NCI-H226 (cell line): ENCODE data around the gene GDPD2.
"Not testable (repeated sequence)": the region's sequence is repeated elsewhere in the genome, so short reads cannot be mapped to it uniquely, and the experiment has no call there.

ENCODE experiments used
- DNase-seq: peaks from one replicate; pipeline ENCODE4 v3.0.0-alpha.2; 2015

The GDPD2 gene, protein sequence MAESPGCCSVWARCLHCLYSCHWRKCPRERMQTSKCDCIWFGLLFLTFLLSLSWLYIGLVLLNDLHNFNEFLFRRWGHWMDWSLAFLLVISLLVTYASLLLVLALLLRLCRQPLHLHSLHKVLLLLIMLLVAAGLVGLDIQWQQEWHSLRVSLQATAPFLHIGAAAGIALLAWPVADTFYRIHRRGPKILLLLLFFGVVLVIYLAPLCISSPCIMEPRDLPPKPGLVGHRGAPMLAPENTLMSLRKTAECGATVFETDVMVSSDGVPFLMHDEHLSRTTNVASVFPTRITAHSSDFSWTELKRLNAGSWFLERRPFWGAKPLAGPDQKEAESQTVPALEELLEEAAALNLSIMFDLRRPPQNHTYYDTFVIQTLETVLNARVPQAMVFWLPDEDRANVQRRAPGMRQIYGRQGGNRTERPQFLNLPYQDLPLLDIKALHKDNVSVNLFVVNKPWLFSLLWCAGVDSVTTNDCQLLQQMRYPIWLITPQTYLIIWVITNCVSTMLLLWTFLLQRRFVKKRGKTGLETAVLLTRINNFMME

DNA sequence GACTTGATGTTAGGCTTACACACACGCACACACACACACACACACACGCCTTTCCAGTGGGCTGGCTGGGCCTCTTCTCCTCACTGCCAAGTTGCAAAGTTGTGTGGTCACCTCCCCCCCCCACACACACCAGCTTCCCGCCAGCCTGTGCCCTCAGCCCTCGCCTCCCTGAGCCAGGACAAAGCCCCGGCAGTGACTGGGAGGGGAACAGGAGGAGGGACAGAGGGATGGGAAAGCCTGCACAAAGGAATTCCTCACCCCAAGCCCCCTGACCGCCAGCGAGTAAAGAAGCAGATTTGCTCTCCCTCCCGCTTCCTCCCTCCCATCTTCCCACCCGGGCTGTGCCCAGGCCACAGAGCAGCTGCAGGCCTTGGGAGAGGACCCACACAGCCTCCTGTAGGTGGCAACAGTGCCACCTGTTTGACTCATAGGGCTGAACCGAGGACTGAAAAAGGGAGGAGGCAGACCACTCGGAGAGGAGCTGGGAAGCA, at the start of gene GDPD2:
Gene GDPD2 (plus strand): TSS at position 464 of the 491 bp plus-strand sequence. CDS start 1,671 bp downstream, outside the sequence.
- no peak for DNase-seq

DNA sequence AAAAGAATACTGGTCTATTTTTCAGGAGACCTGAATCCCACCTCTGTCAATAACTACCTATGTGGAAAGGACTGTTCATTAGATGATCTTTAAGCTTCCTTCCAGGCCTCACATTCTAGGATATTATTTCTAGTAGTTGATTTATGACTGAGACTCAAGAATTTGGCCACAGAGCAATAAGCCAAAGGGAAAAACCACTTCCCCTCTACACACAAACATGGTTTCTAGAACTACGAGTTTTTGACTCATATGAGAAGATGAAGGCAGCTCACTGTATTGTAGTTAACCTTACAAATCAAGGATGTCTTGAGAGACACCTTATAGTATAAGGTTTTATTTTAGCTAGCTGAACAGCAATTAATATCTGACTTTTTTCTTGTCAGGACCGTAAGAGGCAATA, 36.9 kb upstream of the GDPD2 start:
- no peak for DNase-seq

GRCh38 chrX:70398899-70399298, 24.2 kb upstream of the GDPD2 start:
- DNase-seq = no peak

DNA sequence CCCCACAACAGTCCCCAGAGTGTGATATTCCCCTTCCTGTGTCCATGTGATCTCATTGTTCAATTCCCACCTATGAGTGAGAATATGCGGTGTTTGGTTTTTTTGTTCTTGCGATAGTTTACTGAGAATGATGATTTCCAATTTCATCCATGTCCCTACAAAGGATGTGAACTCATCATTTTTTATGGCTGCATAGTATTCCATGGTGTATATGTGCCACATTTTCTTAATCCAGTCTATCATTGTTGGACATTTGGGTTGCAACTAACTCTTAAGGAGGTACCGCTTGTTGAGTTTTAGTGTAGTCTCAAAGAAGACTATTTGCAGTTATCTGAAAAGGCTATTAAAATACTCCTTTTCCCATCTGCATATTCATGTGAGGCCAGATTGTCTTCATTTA, 22.9 kb upstream of the GDPD2 start:
- DNase-seq = not testable (repeated sequence)

DNA sequence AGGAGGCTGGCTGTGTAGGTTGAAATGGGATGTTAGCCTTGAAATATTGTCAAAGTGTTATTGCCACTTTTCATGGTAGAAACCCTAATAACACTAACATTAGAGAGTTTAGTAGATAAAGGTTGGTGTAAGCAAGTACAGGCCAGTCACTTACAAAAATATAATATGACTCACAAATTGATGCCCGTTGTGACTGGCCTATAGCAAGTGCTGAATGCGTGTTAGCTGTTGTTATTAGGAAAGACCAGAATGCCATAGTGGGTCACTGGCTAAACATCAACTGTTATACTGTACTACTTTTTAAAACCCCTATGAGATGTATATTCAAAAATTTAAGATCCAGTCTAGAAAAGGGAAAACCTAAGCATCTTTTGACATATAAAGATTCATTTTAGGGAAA, 20.4 kb upstream of the GDPD2 start:
- no peak for DNase-seq

DNA sequence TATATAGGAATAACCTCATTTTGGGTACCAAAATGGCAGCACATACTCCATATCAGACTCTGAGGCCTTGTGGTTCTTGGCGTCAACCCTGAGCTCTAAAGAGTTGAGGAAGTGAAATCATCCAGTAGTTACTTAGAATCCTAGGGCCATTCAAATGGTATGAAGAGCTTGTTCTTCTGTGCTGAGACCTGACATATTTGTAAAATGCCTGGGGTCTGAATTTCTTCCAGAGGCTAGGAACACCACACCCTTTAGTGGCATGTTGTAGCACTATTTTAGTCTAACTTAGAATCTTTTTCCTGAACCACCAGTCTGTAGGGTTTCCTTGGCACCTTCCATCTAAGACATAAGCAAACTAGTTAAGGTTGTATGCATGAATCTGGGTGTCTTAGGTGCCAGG, 18.1 kb upstream of the GDPD2 start:
- DNase-seq = no peak

- no peak for DNase-seq
These were observed 12.2 kb upstream of the GDPD2 start for GRCh38 chrX:70410921-70411320.

DNA sequence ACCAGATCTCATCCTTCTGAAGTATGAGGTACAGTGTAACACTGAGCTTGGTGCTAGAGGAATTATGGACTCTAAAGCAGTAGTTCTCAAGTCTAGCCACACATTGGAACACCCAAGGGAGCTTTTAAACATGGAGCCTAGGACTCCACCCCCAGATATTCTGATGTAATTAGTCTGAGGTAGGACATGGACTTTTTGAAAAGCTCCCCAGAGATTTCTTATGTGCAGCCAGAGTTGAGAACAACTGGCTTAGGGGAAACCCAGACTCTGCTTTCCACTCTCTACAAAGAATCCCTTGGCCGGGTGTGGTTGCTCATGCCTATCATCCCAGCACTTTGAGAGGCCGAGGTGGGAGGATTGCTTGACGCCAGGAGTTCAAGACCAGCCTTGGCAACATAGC, 11.6 kb upstream of the GDPD2 start:
- no peak for DNase-seq

- no peak for DNase-seq
These were observed 1.5 kb upstream of the GDPD2 start for GRCh38 chrX:70421618-70422017.

DNA sequence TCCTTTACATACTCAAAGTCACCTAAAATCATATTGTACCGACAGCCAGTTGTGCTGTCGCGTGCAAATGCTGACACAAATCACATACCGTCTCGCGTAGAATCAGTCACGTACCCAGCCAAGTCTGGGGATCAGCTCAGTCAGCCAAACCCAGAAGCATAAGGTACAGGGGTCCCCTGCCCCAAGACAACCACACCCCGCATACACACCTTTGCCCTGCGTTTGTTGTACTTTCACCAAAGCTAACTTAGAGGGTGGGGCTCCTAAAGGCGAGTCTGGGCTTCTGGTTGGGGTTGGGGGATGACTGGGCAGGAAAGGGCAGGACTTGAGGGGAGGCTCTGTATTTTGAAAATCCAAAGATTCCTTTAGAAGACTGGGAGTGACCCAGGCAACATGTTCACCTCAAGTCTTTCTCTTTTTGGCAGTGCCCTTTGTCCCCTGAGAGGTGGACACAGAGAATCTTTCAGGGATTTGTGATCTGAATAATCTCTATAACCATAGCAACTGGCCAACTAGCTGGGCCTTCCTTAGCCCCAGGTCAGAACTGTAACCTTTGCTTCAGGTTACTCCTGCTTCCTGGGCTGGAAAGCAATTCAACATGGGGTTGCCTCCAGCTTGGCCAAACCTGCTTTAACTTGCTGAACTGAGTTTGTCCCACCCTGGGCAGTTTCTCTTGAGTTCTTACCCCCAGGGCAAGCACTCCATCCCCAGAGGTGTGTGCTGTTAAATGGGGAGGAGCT, 992 bp downstream of the GDPD2 start:
- DNase-seq = no peak

DNA sequence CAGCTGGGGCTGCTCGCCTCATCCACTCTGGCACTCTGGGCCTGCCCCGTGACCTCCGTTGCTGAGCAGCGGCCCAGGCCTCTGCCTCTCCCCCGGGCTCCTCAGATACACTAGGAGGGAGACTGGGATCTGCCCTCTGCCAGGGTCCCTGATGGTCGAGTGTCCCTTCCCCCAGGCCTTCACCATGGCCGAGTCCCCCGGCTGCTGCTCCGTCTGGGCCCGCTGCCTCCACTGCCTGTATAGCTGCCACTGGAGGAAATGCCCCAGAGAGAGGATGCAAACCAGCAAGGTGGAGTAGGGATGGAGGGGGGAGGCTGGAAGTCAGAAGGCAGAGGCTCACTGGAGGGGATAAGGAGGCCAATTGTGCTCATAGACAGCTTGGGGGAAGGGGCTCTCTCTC, 1.7 kb downstream of the GDPD2 start:
- DNase-seq = no peak

GRCh38 chrX:70426286-70427278, 3.5 kb downstream of the GDPD2 start:
- DNase-seq = no peak

DNA sequence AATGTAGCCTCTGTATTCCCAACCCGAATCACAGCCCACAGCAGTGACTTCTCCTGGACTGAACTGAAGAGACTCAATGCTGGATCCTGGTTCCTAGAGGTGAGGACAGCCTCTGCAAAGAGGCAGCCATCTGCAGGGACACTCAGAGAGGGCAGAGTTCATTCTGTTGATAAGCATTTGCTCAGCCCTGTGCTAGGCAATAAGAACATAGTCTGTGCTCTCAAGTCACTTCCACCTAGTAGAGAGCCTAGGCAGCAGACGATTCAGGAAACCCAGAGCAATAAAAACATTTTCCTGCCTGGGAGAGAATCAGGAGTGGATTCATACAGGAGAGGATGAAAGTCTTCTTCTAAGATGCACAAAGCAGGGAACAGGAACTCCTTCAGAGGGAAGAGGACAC, 4.3 kb downstream of the GDPD2 start:
- no peak for DNase-seq

- DNase-seq = no peak
These were observed 6.6 kb downstream of the GDPD2 start for GRCh38 chrX:70429759-70430158.

- DNase-seq = no peak
These were observed 10.1 kb downstream of the GDPD2 start for GRCh38 chrX:70432936-70433847.

DNA sequence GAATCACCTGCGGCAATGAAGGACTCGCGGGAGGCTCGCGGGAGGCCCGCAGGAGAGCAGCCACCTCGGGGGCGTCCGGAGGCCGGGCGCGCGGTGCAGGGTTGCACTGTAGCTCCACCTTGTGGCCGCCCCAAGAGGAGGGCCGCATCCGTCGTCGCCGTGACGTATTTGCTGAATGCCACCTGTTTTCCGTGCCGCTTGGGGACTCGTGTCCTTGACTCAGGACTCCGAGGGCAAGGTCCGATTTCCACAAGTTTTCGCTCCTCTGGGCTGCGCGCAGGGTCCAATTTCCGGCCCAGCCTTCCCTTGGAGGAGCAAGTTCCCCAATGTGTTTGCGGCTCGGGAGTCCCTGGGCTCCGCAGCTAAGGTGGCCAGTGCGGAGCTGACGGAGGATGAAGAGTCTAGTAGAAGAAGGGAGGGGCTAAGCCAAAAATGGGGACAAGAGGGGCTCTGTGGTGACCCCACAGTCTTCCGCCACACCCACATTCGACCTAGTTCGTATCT, 10.8 kb downstream of the GDPD2 start:
- no peak for DNase-seq

DNA sequence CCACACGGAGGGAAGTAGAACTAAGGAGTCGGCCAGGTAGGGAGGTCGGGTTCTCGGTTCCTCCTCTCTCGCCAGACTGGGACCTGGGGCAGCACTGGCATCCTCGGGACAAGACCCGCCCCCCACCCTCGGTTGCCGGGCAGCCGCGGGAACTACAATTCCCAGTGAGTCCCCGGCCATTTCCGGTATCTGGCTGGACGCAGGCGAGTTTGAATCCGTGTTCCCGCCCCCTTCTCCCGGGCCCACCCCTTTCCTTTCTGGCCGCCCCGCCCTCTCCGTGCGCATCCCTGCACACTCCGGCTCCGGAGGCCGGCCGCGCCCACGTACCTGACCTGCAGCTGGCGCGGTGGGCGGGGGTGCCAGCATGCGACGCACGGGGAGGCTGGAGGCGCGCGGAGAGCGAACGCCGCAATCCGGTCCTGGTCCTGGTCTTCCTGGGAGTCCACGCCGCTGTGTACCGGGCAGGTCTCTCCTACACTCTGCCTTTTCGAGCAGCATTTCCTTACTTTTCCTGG, 11.3 kb downstream of the GDPD2 start:
- peak; percentile 60 for DNase-seq

DNA sequence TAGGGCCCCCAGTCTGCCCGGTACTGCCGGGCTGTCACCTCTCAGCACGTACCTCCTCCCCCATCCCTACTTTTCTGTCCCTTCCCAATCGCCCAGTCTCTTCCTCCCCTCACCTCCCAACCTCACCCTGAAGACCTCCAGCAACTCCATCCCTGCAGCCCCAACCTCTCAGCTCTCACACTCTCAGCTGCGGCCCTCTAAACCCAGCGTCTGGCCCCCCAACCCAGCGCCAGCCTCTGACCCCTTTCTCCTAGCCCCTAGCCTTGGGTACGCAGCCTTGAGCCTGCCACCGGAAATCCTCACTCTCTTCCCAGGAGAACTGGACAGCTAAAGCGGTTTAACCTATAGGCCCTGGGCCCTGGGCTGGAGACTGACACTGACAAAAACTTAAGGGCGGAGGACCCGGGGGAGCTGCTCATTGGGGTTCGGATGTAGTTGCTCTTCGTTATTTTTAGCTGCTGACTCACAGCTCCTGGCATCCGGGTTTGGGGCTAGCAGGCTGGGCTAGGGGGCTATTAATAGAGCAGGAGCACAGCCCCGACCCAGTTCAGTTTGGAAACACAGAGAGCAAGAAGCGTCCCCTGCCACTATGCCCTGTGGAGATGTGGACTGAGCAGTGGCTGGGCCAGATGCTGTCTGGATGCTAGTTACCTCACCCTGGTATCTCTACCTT, 11.9 kb downstream of the GDPD2 start:
- no peak for DNase-seq

GRCh38 chrX:70436343-70436742, 13.2 kb downstream of the GDPD2 start:
- no peak for DNase-seq

GRCh38 chrX:70437011-70437410, 13.9 kb downstream of the GDPD2 start:
- no peak for DNase-seq
